Left forelimb (tissue), 1 donor: ENCODE measurements around the gene DENND5B.
"Not testable (repeated sequence)": the region's sequence is repeated elsewhere in the genome, so short reads cannot be mapped to it uniquely, and the experiment has no call there.

Experiments
- DNase-seq: peaks from one replicate; pipeline ENCODE4 v3.0.0-alpha.2; 2018; ENCODE audit warnings: low spot score

The DENND5B gene

DNA sequence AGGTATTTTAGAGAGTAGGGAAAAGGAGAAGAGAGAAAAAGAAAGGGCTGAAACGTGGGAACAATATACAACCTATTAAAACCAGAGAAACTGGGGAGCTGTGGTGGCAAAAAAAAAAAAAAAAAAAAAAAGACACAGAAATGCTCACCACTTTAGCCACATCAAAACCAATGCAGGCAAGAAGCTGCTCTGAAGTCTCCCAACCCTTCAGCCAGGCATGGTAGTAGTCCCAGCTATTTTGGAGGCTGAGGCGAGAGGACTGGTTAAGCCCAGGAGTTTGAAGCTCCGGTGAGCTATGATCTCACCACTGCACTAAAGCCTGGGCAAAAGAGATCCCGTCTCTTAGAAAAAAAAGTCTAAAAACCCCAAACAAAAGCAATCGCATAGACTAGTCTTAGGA lies 33.2 kb downstream of the DENND5B start:
- DNase-seq = no peak

DNA sequence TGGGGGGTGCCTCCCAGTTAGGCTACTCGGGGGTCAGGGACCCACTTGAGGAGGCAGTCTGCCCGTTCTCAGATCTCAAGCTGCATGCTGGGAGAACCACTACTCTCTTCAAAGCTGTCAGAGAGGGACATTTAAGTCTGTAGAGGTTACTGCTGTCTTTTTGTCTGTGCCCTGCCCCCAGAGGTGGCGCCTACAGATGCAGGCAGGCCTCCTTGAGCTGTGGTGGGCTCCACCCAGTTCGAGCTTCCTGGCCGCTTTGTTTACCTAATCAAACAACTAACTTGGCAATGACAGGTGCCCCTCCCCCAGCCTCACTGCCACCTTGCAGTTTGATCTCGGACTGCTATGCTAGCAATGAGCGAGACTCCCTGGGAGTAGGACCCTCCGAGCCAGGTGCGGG lies 35.5 kb downstream of the DENND5B start:
- not testable (repeated sequence) for DNase-seq

DNA sequence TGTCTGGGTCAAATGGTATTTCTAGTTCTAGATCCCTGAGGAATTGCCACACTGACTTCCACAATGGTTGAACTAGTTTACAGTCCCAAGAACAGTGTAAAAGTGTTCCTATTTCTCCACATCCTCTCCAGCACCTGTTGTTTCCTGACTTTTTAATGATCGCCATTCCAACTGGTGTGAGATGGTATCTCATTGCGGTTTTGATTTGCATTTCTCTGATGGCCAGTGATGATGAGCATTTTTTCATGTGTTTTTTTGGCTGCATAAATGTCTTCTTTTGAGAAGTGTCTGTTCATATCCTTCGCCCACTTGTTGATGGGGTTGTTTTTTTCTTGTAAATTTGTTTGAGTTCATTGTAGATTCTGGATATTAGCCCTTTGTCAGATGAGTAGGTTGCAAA lies 40.3 kb downstream of the DENND5B start:
- not testable (repeated sequence) for DNase-seq

GRCh38 chr12:31536672-31537071 lies 54.3 kb downstream of the DENND5B start:
- no peak for DNase-seq

DNA sequence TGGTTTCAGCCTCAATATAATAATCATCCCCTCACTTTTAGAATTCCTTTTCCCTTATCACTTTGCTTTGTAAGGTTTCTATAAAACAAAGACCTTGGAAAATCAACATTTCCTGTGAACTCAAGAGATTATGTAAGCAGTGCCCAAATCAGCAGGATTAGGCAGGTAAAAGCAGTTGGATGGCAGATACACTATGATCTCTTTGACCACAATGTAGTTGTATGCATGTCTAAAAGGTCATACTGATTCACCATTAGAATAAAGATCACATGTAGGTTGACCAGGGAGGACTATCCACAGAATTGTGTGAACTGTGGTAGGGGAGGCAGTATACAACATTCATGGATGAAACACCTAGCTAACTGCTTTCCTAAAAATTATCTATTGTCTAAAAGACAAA lies 57.5 kb downstream of the DENND5B start:
- DNase-seq = no peak

DNA sequence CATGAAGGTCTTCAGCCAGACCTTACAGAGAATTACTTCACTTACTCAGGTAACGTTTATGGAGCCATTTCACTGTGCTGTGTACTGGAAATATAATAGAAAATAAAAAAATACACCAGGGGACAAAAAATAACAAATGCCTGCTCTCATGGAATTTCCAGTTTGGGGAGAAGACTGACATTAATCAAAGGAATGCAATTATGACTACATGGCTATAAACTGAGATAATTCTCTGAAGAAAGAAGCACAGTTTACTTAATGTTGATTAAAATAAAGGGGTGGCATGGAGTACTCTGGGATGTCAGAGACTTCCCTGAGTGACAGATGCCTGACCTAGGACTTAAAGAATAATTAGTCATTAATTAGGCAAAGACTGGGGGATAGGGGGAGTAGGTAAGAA lies 59.0 kb downstream of the DENND5B start:
- no peak for DNase-seq

DNA sequence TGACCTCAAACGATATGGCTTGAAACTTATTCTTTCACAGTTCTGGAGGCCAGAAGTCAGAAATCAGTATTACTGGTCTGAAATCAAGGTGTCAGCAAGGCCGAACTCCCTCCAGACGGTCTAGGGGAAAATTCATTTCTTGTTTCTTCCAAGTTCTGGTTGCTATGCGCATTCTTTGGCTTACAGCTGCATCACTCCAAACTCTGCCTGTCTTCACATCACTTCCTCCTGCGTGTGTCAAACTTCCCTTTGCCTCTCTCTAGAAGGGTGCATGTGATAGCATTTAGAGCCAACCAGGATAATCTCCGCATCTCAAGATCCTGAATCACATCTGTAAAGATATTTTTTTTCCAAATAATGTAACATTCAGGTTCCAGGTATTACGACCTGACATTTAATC lies 62.8 kb downstream of the DENND5B start:
- DNase-seq = no peak

DNA sequence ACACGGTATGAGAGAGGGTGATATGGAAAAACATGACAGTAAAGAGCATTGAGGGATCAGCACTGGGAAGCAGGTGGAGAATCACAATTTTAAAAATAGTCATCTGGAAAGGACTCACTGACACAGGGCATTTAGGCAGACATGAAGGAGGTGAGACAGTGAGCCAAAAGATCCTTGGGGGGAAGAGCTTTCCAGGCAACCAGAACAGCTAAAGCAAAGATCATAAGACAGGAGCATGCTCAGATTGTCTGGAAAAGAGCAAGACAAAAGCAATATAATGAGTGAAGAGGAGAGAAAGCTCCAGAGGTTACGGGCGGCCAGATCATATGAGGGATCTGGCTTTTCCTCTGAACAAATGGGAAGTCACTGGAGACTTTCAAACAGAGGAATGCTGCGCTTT lies 63.9 kb downstream of the DENND5B start:
- DNase-seq = no peak

DNA sequence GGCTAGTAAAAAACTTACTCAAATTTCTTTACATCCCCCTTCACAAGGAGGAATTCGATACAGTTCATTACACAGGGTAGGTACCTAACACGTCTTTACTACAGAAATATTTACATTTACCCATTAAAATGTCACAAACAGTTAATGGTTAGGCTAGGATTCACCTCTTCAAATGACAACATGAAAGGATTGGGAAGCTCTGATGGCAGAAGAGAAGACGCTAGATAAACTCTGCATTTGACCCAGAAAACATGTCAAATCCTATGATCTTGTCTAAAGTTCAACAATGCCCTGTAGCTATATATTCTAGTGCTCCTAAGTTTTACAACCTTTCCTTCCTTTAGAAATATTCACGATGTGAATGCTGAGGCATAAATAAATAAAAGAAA lies 64.8 kb downstream of the DENND5B start:
- DNase-seq = no peak

DNA sequence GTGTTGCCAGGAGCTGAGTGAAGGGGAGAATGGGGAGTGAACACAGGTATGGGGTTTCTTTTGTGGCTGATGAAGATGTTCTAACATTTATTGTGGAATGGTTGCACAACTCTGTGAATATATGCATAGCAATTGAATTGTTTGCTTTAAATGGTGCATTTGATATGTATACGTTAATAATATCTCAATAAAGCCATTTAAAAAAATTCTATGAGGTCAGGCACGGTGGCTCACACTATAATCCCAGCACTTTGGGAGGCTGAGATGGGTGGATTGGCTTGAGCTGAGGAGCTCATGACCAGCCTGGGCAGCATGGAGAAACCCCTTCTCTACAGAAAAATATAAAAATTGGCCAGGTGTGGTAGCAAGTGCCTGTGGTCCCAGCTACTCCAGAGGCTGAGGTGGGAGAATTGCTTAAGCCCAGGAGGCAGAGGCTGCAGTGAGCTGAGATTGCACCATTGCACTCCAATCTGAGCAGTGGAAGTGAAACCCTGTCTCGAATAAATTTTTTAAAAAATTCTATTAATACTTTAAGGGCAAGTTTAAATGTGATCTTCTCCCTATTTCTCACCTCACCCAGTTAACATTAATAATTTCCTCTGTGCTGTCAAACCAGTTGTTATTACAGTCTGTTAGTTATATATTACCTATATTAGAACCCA lies 65.3 kb downstream of the DENND5B start:
- no peak for DNase-seq

DNA sequence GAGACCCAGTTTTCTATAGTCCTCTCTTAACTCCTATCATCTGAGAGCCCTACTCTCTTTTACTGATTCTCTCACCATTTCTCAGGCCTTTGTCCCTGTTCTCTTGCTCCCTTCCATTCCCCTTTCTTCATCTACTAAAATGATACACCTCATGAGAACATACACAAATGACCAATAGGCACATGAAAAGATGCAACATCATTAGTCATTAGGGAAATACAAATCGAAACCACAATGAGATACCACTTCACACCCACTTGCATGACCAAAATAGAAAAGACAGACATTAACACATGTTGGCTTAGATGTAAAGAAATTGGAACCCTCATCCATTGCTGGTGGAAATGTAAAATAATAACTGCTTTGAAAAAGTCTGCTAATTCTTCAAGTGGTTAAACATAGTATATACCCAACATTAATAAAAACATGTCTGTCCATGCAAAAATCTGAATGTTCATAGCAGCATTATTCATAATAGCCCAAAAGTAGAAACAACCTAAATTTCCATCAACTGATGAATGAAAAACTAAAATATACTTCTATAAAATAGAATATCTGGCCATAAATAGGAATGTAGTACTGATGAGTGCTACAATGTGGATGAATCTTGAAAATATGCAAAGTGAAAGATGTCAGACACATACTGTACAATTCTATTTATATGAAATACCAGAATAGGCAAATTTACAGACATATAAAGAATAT lies 66.0 kb downstream of the DENND5B start:
- DNase-seq = no peak

- no peak for DNase-seq
Observed at GRCh38 chr12:31523306-31523705, 67.6 kb downstream of the DENND5B start.

DNA sequence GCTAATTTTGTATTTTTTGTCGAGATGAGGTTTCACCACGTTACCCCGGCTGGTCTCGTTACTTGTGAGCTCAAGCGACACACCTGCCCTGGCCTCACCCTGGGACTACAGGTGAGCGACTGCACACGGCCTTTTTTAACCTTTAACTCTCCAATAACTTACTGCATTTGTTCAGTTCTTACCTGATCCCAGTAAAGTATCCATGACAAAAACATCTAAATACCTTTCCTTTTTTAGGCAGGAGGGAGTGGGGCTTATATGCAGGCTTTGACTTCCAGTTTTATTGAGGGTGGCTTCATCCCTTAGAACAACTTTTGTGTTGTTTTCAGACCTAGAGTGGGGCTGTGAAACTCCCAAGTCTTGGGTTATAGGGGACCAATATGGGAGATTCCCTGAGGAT lies 68.3 kb downstream of the DENND5B start:
- no peak for DNase-seq

GRCh38 chr12:31521964-31522363 lies 69.0 kb downstream of the DENND5B start:
- DNase-seq = no peak

DNA sequence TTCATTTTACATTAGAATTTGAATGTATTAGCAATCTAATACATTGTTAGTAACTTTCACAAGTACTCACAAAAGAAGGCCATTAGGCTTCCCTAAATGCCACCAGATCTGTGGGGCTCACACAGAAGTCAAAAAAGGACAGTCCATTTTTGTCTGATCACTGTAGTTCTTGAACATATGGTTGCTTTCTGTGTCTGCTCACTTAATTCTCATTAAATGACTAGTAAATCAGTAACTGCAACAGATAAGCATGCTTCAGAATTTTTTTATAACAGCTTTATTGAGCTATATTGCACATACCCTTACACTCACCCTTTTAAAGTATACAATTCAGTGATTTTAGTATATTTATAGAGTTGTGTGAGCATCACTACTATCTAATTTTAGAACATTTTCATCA lies 71.4 kb downstream of the DENND5B start:
- no peak for DNase-seq

DNA sequence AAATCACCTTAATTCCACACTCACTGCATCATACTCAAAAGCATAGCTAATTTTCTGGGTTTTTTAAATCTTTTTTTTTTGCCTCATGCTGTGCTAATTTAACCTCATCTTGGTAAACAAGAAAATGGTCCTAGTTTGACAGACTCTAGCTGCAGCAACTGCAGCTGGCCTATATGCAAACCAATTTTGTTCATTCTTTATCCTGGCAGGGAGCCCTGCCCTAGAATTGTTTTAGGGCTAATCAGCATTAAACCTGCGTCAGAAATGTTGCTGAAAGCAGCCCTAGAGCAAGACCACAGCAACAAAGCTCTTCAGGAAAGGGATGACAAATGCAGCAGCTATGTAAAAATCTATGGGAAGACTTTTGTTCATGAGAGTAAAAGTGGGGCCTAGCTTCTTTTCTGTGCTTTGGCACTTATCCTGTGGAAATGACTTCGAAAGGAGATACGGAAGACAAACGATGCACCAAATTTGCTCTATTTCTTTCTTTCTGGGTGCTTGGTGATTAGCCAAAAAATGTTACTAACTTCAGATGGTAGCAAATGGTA lies 72.2 kb downstream of the DENND5B start:
- no peak for DNase-seq

DNA sequence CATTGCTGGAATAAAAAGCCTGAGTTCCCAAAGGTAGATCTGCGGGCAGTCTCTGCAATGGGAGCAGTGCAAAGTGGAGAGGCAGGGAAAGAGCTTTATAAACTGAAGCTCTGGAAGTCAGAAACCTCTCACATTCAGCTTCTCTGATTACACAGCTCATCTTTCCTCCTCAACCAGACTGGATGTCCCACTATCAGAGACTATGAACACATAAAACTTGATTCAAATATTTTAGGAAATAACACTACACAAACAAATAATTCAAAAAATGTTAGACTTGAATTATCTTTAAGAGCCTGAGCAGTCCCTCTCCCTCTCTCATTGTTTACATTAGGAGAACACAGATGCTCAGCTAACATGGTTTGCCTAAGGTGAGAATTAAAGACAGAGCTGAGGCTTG lies 72.9 kb downstream of the DENND5B start:
- no peak for DNase-seq

DNA sequence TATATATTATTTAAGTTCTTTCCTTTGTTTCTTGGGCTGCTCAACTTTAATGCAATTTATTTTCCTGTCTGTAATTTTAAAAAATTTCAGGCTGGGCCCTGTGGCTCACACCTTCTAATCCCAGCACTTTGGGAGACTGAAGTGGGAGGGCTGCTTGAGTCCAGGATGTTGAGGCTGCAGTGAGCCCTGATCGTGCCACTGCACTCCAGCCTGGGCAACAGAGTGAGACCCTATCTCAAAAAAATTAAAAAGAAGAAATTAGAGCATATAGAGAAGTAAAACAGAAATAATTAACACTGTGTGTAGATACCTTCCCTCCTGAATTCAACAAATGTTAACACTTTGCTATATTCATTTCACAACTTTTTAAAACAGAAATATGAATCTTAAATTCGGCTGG lies 74.2 kb downstream of the DENND5B start:
- no peak for DNase-seq

DNA sequence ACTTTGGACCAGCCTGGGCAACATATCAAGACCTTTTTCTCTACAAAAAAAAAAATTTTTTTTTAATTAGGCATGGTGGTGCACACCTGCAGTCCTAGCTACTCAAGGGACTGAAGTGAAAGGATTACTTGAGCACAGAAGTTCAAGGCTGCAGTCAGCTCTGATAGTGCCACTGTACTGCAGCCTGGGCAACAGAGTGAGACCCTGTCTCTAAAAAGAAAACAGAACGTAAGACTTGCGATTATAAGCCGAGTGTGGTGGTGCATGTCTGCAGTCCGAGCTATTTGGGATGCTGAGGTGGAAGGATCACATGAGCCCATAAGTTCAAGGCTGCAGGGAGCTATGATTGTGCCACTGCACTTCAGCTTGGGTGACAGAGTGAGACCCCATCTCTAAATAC lies 76.0 kb downstream of the DENND5B start:
- no peak for DNase-seq

DNA sequence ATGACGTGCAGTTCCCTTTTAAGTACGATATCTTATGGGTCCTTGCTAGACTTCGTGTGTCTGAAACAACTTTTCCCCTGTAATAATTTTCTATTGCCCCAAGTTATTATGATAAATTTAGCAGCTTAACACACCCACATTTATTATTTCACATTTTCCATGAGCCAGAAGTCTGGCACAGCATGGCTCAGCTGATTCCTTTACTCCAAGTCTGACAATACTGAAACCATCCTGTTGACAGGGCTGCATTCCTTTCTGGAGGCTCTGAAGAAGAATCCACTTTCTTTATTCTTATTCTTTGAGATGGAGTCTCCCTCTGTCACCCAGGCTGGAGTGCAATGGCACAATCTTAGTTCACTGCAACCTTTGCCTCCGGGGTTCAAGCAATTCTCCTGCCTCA lies 80.9 kb downstream of the DENND5B start:
- no peak for DNase-seq

DNA sequence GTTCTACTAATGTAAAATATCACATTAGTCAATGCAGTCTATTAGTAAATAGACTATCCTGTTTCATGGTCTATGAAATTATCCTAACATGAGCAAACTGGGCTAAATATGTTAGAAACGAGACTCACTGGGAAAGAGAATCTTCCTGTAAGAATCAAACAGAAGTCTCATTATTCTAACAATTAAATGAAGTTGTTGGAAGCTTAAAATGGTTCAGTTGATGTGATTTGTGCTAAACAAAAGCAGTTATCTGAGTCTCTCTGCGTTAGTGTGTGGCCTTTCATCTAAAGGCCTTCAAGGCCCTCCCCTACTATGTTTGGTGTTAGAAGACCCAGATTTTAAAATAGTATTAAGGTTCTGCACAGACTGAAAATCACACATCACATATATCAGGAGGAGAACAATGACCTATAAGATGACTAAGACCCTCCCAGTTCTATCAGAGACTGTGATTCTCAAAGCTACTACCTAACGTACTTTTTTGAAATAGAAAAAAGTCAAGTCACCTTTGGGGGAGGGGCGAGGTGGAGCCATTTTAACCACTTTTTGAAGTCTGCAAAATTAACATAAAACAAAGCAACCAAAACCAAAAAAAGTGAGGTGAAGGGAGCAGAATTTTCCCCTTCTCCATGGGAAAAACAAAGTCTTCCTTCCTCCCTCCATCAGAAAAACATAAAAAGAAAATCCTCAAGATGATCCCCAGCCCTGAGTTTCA lies 82.3 kb downstream of the DENND5B start:
- DNase-seq = no peak

DNA sequence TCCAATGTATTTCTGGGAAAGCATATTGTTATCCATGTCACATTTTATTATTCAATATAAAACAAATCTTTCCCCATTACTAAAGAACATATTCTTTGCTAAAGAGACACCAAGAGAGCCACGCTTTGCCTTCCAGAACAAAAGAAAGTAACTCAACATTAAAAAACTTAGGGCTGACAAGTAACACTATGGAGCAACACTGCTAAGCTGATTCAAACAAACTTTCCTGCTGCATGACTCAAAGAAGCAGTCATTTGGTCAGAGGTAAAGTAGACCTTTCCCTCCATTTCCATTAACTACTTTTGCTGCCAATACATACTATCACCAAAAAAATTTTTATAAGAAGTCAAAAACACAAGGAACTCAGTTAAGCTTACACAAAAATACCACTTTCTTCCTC lies 83.0 kb downstream of the DENND5B start:
- no peak for DNase-seq
